Measurements from ENCODE around the gene GRB10.

GRCh38 chr7:50554431-50555322 is 228.0 kb downstream of the GRB10 start:
- TF ChIP-seq CTCF (IDR thresholded peaks at IDR 0.05) (no peak), ZFX (IDR thresholded peaks at IDR 0.05; ENCODE audit: borderline replicate concordance) (no peak)
